Uterus (tissue), 2 donors: Measurements from ENCODE around the gene KRT86.

Source experiments
- POLR2A ChIP-seq, 2 donors: fragments of 450-650 bp; IDR thresholded peaks; one replicate each; pipeline ENCODE4 v1.6.1; 2016; ENCODE audit warnings: antibody characterized with exemption in 2 of 2, mild to moderate bottlenecking in 1 of 2, moderate library complexity in 1 of 2
- TF ChIP-seq, protein P1 (sequence below), 4 experiments: fragments of 200-600 bp in 2 of 4; fragments of 450-650 bp in 2 of 4; sonication (generic) in 2 of 4; IDR thresholded peaks; one replicate each; pipeline ENCODE4 v1.5.1; 2016 to 2019; ENCODE audit warnings: antibody characterized with exemption in 4 of 4, mild to moderate bottlenecking in 2 of 4, moderate library complexity in 1 of 4

DNA sequence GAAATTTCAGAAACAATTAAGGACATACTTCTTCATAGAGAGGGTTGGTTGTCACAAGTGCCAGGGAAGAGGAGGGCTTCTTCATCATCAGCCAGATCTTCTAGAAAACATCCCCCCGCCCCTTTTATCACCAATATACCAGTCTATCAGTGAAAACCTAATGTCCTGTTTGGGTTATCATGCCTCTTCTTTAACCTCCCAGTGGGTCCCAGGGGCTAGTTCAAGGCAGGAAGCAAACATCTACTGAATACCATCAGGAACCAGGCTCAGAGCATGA lies 13.3 kb upstream of the KRT86 start:
- TF ChIP-seq, protein P1, sequence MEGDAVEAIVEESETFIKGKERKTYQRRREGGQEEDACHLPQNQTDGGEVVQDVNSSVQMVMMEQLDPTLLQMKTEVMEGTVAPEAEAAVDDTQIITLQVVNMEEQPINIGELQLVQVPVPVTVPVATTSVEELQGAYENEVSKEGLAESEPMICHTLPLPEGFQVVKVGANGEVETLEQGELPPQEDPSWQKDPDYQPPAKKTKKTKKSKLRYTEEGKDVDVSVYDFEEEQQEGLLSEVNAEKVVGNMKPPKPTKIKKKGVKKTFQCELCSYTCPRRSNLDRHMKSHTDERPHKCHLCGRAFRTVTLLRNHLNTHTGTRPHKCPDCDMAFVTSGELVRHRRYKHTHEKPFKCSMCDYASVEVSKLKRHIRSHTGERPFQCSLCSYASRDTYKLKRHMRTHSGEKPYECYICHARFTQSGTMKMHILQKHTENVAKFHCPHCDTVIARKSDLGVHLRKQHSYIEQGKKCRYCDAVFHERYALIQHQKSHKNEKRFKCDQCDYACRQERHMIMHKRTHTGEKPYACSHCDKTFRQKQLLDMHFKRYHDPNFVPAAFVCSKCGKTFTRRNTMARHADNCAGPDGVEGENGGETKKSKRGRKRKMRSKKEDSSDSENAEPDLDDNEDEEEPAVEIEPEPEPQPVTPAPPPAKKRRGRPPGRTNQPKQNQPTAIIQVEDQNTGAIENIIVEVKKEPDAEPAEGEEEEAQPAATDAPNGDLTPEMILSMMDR (IDR thresholded peaks at IDR 0.05) = no peak
- TF ChIP-seq POLR2A (IDR thresholded peaks at IDR 0.05) = no peak
